SJSA1 (cell line): ENCODE data around the gene DHFR. TPM values are rescaled to one million over a fixed set of nuclear protein-coding genes. Genes with fewer than 3 reads are reported as not detected.
A peak's percentile ranks its signal among the peaks of the same experiment; 100 is the strongest.

Source experiments
- DNase-seq, 2 experiments: peaks; one replicate each; pipeline ENCODE4 v3.0.0-alpha.2; 2015 to 2020; ENCODE audit warnings: low spot score in 2 of 2, low read depth in 1 of 2
- H3K27ac ChIP-seq: fragments of 250-450 bp; sonication (Bioruptor Pico); 2 replicates; pipeline ENCODE4 v1.5.1; 2020; ENCODE audit warnings: mild to moderate bottlenecking, moderate library complexity
- H3K27me3 ChIP-seq: fragments of 250-450 bp; sonication (Bioruptor Pico); replicated peaks from 2 replicates; pipeline ENCODE4 v1.5.1; 2020; ENCODE audit warnings: mild to moderate bottlenecking, moderate library complexity
- H3K36me3 ChIP-seq: fragments of 250-450 bp; sonication (Bioruptor Pico); 2 replicates; pipeline ENCODE4 v1.5.1; 2020; ENCODE audit warnings: mild to moderate bottlenecking
- H3K4me1 ChIP-seq: fragments of 250-450 bp; sonication (Bioruptor Pico); replicated peaks from 2 replicates; pipeline ENCODE4 v1.6.1; 2021; ENCODE audit warnings: mild to moderate bottlenecking
- H3K4me3 ChIP-seq: fragments of 250-450 bp; sonication (Bioruptor Pico); 2 replicates; pipeline ENCODE4 v1.5.1; 2020; ENCODE audit warnings: mild to moderate bottlenecking
- H3K9me3 ChIP-seq: fragments of 250-450 bp; sonication (Bioruptor Pico); replicated peaks from 2 replicates; pipeline ENCODE4 v1.5.1; 2020; ENCODE audit warnings: mild to moderate bottlenecking
- total RNA-seq: library from RNA; depleted of rRNA; stranded (reverse); fragments of >200 nt; shearing (Covaris generic); gene quantifications from 2 replicates; pipeline ENCODE4 v1.2.3, GENCODE V29; 2014

Gene DHFR
- total RNA-seq, 1 experiment from 2014 or later: 145 TPM

DNA sequence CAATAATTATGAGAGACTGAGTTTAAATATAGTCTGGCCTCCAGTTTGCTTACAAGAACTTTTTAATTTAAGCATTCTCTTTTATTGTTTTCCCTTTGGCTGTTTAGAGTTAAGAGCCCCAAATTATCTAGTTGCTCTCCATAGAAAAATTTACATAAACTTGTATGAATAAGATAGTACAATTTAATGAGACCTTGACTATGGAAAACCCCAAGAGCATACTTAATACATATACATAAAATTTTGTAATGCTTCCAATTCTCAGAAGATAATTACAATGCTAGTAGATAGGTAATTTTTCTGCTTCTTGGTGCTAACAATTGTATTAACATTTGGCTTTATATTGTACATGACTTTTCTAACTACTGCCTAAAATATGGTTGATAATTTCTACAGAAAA, 20.6 kb downstream of the DHFR start:
- H3K27ac ChIP-seq: no peak overlapping the region
- peaks cover 75% of the 10 kb centered on the region for H3K36me3 ChIP-seq
- no peak for DNase-seq
- no peaks in the 10 kb centered on the region for H3K9me3 ChIP-seq
- H3K27me3 ChIP-seq: no peaks in the 10 kb centered on the region
- no peaks in the 10 kb centered on the region for H3K4me1 ChIP-seq
- H3K4me3 ChIP-seq: no peak overlapping the region

DNA sequence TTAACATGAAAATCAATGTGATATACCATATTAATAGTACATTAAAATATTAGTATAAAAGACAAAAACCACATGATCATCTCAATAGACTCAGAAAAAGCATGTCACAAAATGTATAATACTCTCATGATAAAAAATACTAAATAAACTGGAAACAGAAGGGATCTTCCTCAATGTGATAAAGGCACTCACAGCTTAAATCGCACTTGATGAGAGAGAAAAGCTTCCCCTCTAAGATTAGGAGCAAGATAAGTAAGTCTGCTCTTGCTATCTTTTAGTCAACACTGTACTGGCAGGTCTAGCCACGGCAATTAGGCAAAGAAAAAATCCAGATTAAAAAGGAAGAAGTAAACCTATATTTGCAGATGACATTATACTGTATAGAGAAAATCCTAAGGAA, 22.1 kb downstream of the DHFR start:
- no peak overlapping the region for H3K27ac ChIP-seq
- H3K36me3 ChIP-seq: peaks cover 68% of the 10 kb centered on the region
- H3K9me3 ChIP-seq: no peaks in the 10 kb centered on the region
- no peak overlapping the region for H3K4me3 ChIP-seq
- H3K4me1 ChIP-seq: no peaks in the 10 kb centered on the region
- H3K27me3 ChIP-seq: no peaks in the 10 kb centered on the region
- no peak for DNase-seq

DNA sequence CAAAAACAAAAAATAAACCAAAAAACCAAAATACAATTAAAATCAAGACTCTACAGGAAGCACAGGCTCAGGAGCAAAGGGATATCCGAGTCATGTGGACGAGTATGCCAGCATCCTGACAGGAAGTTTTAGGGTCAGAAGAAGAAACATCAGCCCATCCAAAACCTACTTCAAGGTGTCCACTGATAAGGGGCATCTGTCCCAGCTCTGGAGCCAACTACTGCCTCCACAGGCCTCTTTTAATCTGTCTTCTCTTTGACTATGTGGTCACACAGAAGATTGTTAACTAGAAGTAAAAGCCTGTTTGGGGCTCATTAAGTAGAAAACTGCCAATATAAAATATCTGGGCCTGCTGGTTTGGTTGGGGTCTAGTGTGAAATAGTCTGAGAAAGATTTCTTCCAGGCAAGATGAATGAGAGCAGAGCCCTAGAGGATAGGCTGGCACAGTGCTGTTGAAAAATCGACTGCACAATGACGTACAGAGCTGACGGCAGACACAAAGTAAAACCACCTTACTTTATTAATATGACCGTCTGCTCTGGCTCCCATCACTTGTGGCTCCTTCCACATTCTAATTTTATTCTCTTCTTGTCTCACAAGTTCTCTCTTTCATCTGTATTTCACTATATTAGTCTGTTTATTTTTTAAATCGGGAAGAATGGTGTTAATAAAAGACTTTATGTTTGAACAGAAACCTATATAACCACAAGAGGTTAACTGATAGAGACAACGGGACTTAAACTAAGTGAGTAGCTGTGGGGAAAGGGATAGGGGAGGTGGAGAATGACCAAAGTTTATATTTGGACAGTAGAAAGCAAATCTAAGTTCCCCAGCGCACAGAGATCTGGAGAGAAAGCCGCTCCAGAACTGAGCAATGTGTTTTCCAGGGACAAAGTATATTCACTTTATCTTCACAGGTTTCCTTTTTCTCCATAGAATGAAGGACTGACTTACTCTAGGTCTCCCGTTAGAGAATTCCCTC, 23.2 kb downstream of the DHFR start:
- Histone ChIP-seq H3K27me3 (no peaks in the 10 kb centered on the region), H3K9me3 (no peaks in the 10 kb centered on the region), H3K36me3 (peaks cover 60% of the 10 kb centered on the region), H3K4me3 (no peak overlapping the region), H3K27ac (no peak overlapping the region), H3K4me1 (no peaks in the 10 kb centered on the region)
- no peak for DNase-seq

DNA sequence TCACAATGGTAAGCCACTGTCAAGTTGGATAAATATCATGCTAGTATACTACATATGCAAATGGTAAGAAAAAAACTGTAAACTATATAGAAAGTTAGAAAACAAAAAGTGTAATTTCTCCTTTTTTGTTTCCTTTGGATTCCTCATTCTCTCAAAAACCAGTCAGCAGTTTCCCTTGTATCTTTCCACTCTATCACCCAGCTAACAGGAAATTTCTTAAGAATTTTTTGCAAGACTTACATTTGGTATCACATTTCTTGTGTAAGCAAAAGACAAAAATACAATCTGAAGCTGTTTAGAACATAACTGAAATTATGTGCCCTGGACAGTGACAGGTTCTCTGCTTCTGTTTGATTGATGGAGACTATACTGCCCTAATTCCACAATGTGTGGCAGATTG, 25.5 kb downstream of the DHFR start:
- Histone ChIP-seq H3K27me3 (no peaks in the 10 kb centered on the region), H3K4me3 (no peak overlapping the region), H3K36me3 (peaks cover 50% of the 10 kb centered on the region), H3K9me3 (no peaks in the 10 kb centered on the region), H3K4me1 (no peaks in the 10 kb centered on the region), H3K27ac (no peak overlapping the region)
- DNase-seq: no peak

DNA sequence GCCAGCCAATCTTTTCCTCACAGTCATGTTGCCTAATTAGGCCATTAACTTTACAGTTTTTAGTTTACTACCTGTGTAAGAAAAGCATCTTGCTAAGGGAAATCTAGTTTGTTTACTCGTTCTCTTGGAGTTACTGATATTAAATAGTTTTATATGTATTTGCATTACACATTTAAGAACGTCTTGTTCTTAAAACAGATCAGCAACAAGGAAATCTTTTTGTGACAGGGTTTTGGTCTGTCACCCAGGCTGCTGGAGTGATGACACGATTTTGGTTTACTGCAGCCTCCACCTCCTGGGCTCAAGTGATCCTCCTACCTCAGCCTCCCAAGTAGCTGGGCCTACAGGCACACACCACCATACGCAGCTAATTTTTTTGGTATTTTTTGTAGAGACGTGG, 29.6 kb downstream of the DHFR start:
- no peak overlapping the region for H3K4me3 ChIP-seq
- no peaks in the 10 kb centered on the region for H3K27me3 ChIP-seq
- peaks cover 5% of the 10 kb centered on the region for H3K4me1 ChIP-seq
- H3K36me3 ChIP-seq: peaks cover 19% of the 10 kb centered on the region
- H3K9me3 ChIP-seq: no peaks in the 10 kb centered on the region
- no peak overlapping the region for H3K27ac ChIP-seq
- no peak for DNase-seq

DNA sequence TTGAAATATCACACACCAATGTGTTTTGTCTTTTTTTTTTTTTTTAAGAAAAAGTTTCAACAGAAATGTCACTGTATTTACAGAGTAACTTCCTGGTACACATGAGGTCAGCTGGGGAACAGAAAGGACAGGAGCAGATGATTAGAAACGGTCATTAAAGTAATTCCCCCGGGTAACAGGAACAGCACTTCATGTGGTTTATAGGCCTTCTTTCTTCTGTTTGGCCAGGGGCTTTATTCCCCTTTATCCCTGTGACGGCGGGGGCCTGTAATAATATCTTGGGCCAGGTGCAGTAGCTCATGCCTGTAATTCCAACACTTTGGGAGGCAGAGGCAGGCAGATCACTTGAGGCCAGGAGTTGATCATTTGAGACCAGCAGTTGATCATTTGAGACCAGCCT, 30.8 kb downstream of the DHFR start:
- no peak overlapping the region for H3K4me3 ChIP-seq
- H3K9me3 ChIP-seq: no peaks in the 10 kb centered on the region; the same call in 1 of the 2 replicates
- DNase-seq: no peak
- no peak overlapping the region for H3K27ac ChIP-seq
- H3K27me3 ChIP-seq: no peaks in the 10 kb centered on the region
- peaks cover 10% of the 10 kb centered on the region for H3K4me1 ChIP-seq
- peaks cover 8% of the 10 kb centered on the region for H3K36me3 ChIP-seq

DNA sequence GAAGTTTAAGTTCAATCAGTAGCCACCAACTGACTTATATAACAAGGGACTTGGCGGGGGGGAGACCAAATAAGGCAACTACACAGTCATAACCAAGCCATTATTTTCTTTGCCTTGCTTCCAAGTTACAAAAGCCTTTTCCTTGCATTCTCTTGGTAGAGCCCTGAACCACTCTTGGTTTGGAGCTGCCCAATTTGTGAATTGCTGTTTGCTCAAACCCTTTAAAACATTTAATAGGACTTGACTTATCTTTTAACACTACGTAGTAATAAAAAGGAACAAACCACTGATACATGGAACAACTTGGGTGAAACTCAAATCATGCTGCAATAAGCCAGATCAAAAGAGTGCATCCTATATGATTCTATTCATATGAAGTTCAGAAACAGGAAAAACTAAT, 32.0 kb downstream of the DHFR start:
- Histone ChIP-seq H3K9me3 (no peaks in the 10 kb centered on the region; the same call in 1 of the 2 replicates), H3K36me3 (peaks cover 6% of the 10 kb centered on the region; the same call in 1 of the 2 replicates), H3K4me3 (no peak overlapping the region), H3K27me3 (no peaks in the 10 kb centered on the region), H3K4me1 (peaks cover 10% of the 10 kb centered on the region), H3K27ac (no peak overlapping the region)
- no peak for DNase-seq

DNA sequence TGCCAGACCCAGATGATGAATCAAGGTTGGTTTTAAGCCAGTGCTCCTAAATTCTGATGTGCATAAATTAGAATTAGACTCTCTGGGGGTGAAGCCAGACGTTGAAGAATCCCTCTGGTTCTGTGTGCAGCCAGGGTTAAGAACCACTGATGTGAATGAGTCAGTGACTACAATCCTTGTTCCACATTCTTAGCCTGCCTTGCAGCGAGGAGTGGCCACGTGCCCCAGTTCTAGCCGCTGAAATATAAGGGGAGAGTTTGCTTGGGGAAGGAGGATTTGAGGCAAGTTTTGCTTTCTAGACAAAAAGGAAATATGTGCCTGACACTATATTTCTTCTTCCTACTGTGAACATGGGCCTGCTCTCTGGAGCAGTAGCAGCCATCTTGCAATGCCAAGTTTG, 34.6 kb downstream of the DHFR start:
- no peaks in the 10 kb centered on the region for H3K36me3 ChIP-seq
- H3K4me1 ChIP-seq: peaks cover 10% of the 10 kb centered on the region
- H3K4me3 ChIP-seq: no peak overlapping the region
- peak in 1 of 2 experiments; percentile 25 for DNase-seq
- H3K9me3 ChIP-seq: no peaks in the 10 kb centered on the region; the same call in 1 of the 2 replicates
- H3K27me3 ChIP-seq: no peaks in the 10 kb centered on the region
- peak overlapping the region; percentile 26; the same call in 1 of the 2 replicates for H3K27ac ChIP-seq

DNA sequence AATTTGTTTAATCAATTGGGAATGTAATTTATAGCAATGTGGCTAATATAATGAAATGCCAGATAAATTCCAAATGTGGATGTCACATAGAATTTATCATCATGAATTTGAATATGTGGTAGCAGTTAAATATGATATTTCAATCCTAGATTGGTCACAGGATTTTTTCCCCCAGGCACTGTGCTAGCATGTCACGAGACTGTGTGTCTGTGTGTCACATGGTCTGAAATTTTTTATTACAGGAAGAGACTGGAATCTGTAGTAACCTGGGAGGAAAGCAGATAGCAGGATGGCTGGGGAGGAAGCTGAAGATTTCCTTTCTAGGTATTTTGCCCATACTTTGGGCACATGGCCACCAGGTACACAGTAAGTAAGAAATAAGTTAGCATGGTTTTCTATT, 35.7 kb downstream of the DHFR start:
- Histone ChIP-seq H3K27me3 (no peaks in the 10 kb centered on the region), H3K4me1 (peaks cover 10% of the 10 kb centered on the region), H3K27ac (no peak overlapping the region), H3K9me3 (no peaks in the 10 kb centered on the region; the same call in 1 of the 2 replicates), H3K4me3 (no peak overlapping the region), H3K36me3 (no peaks in the 10 kb centered on the region)
- no peak for DNase-seq

DNA sequence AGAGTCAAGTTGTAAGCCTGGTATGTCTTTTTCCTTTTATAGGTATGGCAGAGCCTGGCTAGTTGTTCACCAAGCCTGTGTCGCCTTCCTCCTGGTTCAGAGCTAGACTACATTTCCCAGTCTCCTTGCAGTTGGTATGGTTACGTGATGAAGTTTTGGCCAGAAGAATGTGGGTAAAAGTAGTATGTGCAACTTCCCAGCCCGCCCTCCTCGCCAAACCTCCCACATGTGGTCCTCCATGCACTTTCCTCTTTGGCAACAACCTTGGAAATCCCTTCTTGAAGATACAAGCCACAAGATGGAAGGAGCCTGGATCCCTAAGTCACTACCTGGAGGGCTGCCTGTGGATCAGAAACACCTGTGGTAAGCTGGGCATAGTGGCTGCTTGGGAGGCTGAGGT, 36.3 kb downstream of the DHFR start:
- H3K4me3 ChIP-seq: no peak overlapping the region
- H3K9me3 ChIP-seq: no peaks in the 10 kb centered on the region; the same call in 1 of the 2 replicates
- H3K36me3 ChIP-seq: no peaks in the 10 kb centered on the region
- no peak overlapping the region for H3K27ac ChIP-seq
- no peak for DNase-seq
- peaks cover 10% of the 10 kb centered on the region for H3K4me1 ChIP-seq
- H3K27me3 ChIP-seq: no peaks in the 10 kb centered on the region

DNA sequence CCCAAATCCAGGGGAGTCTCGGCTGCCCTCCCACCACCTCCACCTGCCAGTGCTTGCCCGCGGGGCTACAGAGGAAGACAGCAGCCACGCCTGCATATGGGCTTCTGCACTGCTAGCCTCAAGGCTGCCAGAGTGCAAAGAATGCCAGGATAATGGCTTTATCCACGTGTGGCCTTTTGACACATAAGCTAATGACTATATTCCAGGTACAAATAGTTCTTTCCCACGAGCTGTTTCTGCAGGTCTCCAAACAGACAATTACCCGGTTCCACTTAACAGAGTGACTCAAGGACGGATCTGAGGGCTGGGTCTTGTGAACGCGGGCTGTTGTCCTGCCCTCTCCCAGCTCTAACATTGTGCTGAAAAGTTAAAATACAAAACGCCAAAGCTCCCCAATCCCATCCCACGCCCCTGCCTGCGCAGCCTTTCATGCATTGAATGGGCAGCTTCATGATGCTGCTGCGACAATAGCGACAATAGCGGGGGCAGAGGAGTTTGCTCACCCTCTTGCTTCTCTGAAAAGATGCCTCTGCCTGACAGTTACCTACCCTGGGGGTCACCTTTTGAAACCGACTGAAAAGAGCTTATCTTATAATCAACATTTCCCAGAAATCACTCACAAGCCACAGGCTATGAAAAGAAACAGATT, 39.4 kb downstream of the DHFR start:
- peaks cover 7% of the 10 kb centered on the region for H3K4me1 ChIP-seq
- no peak for DNase-seq
- no peak overlapping the region for H3K27ac ChIP-seq
- H3K4me3 ChIP-seq: no peak overlapping the region
- no peaks in the 10 kb centered on the region; the same call in 1 of the 2 replicates for H3K9me3 ChIP-seq
- no peaks in the 10 kb centered on the region for H3K27me3 ChIP-seq
- no peaks in the 10 kb centered on the region for H3K36me3 ChIP-seq

DNA sequence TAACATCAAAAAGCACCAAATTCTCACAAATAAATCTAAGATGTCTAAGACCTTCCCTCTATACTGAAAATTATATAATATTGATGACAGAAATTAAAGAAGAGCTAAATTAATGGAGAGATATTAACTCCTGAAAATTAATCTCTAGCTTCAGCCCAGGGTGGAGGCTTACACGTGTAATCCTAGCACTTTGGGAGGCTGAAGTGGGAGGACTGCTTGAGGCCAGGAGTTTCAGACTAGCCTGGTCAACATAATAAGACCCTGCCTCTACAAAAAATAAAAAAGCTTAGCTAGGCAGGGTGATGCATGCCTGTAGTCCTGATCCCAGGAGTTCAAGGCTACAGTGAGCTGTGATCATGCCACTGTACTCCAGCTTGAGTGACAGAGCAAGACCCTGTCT, 45.1 kb downstream of the DHFR start:
- DNase-seq: no peak
- Histone ChIP-seq H3K4me3 (no peak overlapping the region), H3K4me1 (no peaks in the 10 kb centered on the region), H3K9me3 (no peaks in the 10 kb centered on the region), H3K27ac (no peak overlapping the region), H3K27me3 (no peaks in the 10 kb centered on the region), H3K36me3 (no peaks in the 10 kb centered on the region)

DNA sequence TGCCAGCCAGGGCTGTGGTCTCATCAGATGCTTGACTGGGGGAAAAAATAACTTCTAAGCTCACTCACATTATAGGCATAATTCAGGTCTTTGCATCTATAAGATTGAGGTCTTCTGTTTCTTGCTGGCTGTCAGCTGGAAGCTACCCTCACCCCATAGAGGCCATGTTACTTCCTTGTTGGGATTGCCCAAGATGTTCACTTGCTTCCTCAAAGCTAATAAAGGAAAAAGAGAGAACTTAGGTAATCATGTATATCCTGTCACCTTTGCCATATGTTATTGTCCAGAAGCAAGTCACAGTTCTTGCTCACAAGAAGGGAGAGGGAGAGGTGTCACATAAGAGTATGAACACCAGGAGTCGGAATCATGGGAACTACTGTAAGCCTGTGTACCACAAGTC, 46.1 kb downstream of the DHFR start:
- Histone ChIP-seq H3K4me1 (no peaks in the 10 kb centered on the region), H3K36me3 (no peaks in the 10 kb centered on the region), H3K27me3 (no peaks in the 10 kb centered on the region), H3K4me3 (no peak overlapping the region), H3K27ac (no peak overlapping the region), H3K9me3 (no peaks in the 10 kb centered on the region)
- DNase-seq: no peak

DNA sequence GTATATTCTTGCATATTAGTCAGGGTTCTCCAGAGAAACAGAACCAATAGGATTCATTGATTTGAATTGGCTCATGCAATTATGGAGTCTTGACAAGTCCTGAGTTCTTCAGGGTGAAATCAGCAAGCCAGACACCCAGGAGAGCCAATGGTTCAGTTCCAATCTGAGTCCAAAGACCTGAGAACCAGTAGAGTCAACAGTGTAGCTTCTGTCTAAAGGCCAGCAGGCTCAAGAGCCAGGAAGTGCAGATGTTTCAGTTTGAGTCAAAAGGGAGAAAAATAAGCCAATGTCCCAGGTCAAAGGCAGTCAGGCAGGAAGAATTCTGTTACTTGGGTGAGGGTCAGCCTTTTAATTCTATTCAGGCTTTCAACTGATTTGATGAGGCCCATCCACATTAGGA, 47.0 kb downstream of the DHFR start:
- no peaks in the 10 kb centered on the region for H3K36me3 ChIP-seq
- no peak for DNase-seq
- no peak overlapping the region for H3K27ac ChIP-seq
- H3K4me3 ChIP-seq: no peak overlapping the region
- H3K9me3 ChIP-seq: no peaks in the 10 kb centered on the region
- no peaks in the 10 kb centered on the region for H3K27me3 ChIP-seq
- H3K4me1 ChIP-seq: no peaks in the 10 kb centered on the region
